HG03095 (cell line): ENCODE measurements around the gene CFAP251.
"Not testable (repeated sequence)": the region's sequence is repeated elsewhere in the genome, so short reads cannot be mapped to it uniquely, and the experiment has no call there.

Experiments
- ATAC-seq: cut with Tn5 transposase; IDR thresholded peaks from one replicate; pipeline ENCODE4 v1.9.1; 2021; ENCODE audit warnings: moderate library complexity; ENCODE audit not compliant: unreplicated experiment

Gene CFAP251

DNA sequence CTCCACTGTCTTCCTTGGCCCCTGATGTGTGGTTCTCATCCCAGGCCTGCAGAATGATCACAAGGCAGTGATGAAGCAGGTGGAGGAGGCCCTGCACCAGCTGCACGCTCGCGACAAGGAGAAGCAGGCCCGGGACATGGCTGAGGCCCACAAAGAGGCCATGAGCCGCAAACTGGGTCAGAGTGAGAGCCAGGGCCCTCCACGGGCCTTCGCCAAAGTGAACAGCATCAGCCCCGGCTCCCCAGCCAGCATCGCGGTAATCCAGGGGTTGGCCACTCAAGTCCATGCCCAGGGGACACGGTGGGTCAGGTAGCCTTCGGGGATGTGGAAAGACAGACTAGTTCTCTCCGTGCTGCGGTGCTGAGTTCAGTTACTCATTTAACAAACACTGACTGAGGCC, 18.8 kb upstream of the CFAP251 start:
- ATAC-seq = no peak

DNA sequence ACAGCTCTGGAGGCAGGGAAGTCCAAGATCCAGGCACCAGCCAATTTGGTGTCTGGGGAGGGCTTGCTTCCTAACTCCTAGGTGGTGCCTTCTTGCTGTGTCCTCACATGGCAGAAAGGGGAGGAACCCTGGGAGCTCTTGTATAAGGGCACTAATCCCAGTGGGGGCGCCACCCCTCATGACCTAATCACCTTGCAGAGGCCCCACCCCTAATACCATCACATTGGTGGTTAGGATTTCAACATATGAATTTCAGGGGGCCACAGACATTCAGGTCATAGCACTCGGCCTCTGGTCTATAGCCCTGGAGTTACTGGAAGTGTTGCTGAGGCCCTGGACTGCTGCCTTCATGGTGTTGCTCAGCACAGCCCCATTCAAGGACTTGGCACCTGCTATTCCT, 15.2 kb upstream of the CFAP251 start:
- no peak for ATAC-seq

DNA sequence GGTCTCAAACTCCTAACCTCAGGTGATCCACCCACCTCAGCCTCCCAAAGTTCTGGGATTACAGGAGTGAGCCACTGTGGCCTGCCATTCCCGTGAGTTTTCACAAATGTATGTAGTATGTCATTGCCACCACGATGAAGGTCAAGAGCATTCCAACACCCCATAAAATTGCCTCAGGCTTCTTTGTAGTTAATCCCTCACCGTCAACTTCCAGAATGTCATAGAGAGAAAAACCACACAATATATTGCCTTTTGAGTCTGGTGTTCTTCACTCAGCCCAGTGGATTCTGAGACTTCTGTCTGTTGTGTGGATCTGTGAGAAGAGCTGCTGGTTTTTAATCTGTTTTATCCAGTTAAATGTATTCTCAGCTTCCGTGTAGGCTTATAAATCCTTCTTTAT, 12.6 kb upstream of the CFAP251 start:
- ATAC-seq = no peak

DNA sequence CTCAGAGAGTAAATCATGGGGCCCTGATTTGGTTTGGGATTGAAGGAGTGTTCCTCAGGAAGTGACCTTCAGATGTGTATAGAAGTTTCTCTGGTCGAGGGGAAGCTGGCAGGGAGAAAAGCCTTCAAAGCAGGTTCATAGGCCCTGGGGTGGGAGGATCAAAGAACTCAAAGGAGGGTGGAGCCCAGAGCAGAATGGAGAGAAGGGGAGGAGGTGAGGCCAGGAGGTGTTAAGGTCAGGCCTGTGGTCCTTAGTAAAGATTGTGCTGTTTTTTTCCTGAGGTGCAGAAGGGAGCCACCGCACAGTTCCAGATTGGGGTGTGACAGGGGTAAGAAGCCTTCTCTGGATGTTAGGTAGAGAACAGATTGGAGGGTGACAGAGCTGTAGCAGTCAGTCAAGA, 9.7 kb upstream of the CFAP251 start:
- no peak for ATAC-seq

DNA sequence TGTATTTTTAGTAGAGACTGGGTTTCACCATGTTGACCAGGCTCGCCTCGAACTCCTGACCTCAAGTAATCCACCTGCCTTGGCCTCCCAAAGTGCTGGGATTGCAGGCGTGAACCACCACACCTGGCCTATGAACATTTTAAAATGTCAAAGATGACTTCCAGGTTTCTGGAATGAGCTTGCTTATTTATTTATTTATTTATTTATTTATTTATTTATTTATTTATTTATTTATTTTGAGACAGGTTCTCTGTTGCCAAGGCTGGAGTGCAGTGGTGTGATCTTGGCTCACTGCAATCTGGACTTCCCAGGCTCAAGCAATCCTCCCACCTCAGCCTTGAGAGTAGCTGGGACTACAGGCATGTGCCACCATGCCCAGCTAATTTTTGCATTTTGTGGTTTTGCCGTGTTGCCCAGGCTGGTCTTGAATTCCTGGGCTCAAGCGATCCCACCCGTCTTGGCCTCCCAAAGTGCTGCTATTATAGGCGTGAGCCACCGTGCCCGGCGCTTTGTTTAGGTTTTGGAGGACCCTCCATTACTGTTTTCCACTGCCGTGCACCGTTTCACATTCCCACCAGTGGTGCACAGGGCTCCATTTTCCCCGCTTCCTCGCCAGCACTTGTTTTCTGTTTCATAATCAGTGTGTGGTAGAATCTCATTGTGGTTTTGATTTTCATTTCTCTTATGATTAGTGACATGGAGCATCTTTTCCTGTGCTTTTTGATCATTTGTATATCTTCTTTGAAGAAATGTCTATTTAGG, 6.4 kb upstream of the CFAP251 start:
- ATAC-seq = no peak

DNA sequence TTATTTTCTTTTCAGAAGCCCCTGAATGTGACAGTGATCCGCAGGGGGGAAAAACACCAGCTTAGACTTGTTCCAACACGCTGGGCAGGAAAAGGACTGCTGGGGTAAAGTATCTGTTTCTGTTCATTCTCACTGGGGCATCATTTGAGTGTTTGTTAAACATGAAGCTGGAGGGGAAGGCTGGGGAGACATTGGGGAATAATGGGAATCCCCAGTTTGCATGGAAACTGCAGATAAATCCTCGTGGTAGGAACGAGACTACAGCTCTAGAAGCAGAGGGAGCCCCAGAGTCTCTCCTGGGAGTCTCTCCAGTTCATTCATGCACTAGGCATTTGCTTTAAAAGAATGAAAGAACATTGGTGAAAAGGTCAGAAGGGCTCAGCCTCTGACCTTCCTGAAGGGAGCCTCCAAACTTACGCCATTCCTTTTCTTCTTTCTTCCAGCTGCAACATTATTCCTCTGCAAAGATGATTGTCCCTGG, 2.5 kb upstream of the CFAP251 start:
- ATAC-seq = no peak

DNA sequence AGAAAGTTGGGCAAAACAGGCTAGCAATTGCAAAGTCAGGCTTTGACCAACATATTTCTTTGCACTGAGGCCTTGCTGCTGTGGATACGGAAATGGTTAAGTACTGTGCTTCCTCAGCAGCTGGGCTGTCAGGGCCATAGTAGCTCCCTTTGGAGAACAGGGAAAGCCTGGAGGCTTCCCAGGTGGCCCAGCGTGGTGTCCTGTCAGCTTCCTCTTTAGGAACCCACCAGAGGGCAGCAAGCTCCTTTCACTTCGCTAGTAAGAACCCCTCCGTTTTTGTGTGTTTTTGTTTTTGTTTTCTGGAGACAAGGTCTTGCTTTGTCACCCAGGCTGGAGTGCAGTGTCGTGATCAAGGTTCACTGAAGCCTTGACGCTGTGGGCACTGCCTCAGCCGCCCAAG, 1.7 kb upstream of the CFAP251 start:
- no peak for ATAC-seq

DNA sequence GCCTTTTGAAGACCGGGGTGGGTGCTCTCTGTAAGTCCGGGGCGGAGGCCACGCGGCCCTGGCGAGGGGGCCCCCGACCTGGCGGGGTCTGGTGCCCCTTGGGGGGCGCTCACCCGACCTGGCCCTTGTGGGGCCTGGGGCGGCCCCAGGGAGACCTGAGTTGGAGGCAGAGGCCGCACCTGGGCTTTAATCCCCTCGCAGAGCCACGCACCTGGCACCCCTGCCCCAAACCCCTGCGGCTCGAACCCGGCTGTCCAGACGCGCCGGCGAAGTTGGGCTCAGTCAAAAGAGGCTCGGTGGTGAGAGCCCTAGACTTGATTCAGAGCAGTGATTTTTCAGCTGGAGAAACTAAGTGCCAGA, 267 bp downstream of the CFAP251 start:
- peak; percentile 16 for ATAC-seq

DNA sequence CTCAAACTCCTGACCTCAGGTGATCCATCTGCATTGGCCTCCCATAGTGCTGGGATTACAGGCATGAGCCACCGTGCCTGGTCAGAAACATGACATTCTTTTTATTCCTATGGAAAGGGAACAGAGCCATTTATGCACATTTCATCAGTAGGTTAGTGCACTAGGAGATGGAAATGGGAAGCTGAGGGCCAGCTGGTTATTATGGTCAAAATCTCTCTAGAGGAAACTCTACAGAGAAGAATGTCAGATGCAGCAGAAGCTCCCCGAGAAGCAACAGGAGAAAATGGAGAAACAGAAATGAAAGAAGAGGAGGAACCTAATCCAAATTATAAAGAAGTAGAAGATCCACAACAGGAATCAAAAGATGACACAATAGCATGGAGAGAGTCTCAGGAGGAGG, 2.7 kb downstream of the CFAP251 start:
- ATAC-seq = no peak

DNA sequence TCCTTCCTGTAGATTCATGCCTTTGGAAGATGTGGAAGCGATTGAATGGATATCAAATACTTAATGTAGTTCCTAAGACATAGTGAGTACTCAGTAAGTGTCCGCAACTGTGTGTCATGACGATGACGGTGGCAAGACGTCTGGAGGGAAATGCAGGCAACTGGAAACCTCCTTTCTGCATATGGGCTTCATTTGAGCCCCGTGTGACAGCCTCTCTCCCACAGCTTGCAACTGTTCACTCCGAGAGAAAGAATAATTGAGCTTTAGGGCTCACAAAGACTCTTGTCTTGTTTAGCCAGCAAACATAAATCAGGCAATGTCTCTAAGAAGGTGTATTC, 6.9 kb downstream of the CFAP251 start:
- no peak for ATAC-seq

DNA sequence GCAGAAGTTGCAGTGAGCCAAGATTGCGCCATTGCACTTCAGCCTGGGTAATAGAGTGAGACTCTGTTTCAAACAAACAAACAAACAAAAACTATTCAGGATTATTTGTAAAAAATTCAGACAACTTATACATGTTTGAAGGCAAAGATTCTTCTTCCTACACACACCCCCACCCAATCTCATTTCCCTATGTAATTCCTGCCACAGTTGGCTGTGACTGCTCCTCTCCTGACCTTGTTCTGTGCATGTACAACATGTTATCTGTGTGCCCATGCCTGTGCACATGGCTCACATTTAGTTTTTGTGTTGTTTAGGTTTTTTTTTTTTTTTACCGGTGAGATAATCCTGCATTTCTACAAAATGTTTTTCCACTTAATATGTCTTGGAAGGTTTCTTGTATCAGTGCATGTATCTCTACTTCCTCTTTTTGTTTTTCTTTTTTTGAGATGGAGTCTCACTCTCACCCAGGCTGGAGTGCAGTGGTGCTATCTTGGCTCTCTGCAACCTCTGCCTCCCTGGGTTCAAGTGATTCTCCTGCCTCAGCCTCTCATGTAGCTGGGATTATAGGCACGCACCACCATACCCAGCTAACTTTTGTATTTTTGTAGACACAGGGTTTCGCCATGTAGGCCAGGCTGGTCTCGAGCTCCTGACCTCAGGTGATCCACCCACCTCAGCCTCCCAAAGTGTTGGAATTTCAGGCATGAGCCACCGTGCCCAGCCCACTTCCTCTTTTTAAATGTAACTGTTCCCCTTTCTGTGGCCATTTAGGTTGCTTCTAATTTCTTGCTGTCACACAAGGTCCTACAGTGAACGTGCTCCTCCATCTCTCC, 8.7 kb downstream of the CFAP251 start:
- no peak for ATAC-seq

DNA sequence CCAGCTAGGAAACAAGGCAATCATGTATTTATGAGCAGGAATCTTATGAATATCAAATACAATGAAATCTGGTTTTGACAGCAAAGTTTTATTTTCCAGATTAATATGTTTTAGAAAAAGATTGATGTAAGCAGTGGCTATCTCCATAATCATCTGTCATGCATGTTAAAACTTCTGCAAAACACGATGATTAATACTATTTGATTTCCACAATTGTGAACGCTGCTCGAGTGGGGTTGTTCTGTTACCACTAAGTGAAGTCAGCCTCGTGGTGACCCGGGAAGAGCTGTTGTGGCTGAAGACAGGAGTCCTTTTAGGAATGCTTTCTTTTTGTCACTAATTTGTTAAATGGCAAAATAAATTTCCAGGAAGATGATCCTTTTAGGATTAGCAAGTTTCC, 9.4 kb downstream of the CFAP251 start:
- ATAC-seq = no peak

DNA sequence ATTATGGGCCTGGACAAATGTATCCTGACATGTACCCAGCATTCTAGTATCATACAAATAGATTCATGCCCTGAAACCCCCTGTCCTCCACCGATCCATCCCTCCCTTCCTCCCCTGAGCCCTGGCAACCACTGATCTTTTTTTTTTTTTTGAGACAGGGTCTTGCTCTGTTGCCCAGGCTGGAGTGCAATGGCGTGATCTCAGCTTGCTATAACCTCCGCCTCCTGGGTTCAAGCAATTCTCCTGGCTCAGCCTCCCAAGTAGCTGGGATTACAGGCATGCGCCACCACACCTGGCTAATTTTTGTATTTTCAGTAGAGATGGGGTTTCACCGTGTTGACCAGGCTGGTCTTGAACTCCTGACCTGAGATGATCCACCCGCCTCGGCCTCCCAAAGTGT, 11.2 kb downstream of the CFAP251 start:
- not testable (repeated sequence) for ATAC-seq

DNA sequence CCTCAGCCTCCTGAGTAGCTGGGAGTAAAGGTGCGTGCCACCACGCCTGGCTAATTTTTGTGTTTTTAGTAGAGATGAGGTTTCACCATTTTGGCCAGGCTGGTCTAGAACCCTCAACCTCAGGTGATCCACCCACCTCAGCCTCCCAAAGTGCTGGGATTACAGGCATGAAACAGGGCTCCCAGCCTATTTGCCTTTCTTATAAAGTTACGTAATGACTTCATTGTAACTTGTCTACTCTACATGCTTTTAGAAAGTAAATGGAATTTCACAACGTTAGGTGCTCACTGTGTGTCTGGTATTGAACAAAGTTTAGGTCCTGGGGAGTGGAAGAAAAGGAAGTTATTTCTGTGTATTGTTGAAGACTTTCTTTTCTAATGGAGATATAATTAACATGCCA, 12.5 kb downstream of the CFAP251 start:
- ATAC-seq = no peak

DNA sequence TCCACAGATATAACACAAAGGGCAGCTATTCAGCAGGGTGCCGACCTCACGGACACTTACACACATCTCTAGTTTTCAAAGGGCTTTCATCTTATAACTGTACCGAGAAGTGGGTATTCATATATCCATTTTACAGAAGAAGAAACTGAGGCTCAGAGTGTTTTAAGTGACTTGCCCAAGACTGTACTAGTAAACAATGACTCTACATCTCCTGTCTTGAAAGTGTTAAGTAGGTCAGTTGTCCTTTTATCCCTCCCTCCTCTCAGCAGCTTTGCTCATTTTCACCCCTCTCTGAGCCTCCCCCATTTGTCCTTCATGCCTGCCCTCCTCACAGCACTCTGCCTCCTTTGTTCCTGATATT, 13.8 kb downstream of the CFAP251 start:
- no peak for ATAC-seq

DNA sequence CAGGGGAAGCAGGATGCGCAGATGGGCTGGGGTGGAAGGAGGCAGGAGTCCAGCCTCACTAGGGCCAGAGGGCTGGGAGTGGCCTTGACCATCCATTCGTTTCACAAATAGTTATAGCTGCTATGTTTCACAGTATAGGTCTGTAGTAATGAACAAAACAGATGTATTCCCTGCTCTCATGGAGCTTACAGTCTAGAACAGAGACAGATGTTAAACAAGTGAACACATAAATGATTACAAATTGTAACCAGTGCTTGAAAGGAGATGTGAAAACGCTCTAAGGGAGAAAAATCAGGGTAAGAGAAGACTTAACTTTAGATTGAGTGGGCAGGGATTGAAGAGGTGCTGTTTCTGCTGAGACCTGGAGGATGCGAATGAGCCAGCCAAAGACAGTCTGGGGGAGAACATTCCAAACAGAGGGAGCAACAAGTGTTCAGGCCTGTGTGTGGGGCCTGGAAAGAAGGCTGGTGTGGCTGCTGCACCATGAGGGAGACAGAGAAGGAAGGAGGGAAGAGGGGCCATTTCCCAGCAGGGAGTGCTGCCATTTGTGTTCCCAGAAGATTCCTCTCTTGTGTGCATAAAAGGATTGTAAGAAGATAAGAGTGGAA, 14.6 kb downstream of the CFAP251 start:
- no peak for ATAC-seq

DNA sequence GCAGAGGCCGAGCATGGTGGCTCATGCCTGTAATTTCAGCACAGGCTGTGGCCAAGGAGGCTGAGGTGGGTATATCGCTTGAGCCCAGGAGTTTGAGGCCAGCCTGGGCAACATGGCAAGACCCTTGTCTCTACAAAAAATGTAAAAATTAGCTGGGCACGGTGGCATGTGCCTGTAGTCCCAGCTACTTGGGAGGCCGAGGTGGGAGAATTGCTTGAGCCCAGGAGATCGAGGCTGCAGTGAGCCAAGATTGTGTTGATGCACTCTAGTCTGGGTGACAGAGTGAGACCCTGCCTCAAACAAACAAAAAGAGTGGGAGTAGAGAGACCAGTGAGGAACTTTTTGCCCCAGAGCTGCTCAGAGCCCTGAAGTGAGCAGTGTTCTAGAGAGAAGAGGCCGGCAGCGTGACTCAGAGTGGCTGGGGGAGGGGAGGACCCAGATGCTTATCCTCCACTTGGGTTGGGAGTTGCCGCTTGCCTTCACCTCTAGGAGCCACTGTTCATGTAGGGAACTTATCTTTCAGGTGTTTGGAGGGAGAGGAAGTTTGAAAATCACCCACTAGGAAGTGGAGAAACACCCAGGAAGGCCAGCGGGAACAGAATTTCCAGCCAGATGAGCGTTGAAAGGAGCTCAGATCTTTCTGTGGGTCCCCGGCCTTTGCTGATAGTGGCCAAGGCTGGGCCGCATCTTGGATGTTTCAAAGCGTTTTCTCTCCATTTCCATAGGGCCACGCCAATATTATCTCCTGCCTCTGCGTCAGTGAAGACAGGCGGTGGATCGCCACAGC, 15.3 kb downstream of the CFAP251 start:
- no peak for ATAC-seq

DNA sequence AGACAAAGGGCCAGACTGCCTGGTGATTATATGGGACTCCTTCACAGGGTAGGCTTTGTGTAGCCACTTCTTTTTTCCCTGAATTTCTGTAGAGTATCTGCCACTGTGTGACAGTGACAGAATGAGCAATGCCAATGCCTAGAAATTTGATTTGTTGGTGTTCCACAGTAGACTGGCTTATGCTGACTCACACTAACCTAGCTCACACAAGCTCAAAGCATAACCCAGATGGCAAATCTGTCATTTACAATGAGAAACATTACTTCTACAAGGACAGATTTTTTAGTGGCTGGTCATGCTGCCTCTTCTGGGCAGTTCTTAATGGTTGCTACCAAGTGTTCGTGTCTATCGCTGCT, 15.9 kb downstream of the CFAP251 start:
- no peak for ATAC-seq

DNA sequence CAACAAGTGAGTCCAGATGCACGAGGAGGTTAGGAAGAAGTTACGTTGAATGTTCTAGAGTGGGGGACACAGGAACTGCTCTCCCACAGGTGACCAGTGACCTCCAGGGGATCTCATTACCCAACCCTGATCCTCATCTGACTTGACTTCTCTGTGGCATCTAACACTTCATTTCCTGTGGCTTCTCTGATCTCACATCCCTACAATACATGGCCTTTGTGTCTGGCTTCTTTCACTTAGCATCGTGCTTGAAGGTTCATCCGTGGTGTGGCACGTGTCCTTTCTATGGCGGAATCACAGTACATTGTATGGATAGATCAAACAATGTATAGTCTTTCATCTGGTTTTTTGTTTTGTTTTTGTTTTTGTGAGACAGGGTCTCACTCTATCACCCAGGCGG, 19.3 kb downstream of the CFAP251 start:
- ATAC-seq = no peak

DNA sequence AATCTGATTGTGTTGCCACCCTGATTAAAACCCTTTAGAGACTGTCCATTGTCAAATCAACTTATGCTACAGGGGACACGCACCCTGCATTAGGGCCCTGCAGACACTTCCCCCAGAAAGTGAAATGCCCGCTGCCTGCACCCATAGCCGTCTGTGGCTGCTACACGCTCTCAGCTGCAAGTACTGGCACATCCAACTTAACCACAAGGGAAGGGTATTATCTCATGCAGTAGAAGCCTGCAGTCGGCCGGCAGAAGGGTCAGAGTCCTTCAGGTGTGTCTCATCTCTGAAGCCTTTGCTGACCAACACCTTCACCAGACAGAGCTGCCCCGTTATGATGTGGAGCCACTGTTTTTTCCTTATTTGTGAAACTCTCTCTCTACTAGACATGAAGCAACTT, 20.8 kb downstream of the CFAP251 start:
- no peak for ATAC-seq

DNA sequence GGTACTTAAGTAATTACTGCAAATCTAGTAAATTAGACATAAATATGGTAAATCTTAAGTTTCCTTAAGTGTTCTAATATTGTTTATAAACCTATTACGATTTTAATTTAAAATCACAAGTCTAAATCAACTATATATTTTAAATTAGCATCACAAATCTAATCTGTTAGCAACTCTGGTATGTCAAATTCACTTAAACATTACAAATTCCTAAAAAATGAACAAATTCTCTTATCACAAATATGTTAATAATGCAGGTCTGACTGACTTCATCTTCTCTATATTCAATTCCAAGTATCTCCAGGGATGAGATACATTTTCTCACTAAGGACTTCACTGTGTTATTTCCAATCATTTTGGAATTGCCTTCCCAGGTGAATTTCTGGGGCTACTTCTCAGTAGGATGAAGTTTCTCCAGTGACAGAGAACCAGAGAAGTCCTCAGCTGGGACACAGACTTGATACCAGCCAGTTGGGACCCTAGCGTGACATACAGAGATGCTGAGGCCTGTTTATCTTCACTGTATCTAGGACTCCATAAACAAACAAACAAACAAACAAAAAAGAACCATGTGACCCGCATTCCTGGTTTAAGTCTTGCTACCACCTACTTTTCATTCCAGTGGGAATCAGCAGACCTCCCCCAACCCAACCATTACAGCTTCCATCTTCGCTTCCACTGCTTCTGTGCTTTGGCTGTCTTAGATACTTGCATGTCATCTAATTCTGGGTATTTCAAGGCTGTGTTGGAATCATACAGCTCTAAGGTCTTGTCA, 21.8 kb downstream of the CFAP251 start:
- no peak for ATAC-seq
